ENCODE results near the gene TRAPPC3L. TPM values are rescaled to one million over a fixed set of nuclear protein-coding genes. Genes with fewer than 3 reads are reported as not detected.

The TRAPPC3L gene
- total RNA-seq, 1 donor: not detected

- peak; percentile 100 for DNase-seq (ENCODE audit: low read depth)
- H3K4me3 ChIP-seq (ENCODE audit: low read depth, low read length): no peak overlapping the region
- TF ChIP-seq, protein P1, sequence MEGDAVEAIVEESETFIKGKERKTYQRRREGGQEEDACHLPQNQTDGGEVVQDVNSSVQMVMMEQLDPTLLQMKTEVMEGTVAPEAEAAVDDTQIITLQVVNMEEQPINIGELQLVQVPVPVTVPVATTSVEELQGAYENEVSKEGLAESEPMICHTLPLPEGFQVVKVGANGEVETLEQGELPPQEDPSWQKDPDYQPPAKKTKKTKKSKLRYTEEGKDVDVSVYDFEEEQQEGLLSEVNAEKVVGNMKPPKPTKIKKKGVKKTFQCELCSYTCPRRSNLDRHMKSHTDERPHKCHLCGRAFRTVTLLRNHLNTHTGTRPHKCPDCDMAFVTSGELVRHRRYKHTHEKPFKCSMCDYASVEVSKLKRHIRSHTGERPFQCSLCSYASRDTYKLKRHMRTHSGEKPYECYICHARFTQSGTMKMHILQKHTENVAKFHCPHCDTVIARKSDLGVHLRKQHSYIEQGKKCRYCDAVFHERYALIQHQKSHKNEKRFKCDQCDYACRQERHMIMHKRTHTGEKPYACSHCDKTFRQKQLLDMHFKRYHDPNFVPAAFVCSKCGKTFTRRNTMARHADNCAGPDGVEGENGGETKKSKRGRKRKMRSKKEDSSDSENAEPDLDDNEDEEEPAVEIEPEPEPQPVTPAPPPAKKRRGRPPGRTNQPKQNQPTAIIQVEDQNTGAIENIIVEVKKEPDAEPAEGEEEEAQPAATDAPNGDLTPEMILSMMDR (IDR thresholded peaks at IDR 0.05; ENCODE audit: insufficient read depth, low read depth, low read length): no peak
These were observed 97.9 kb downstream of the TRAPPC3L start for GRCh38 chr6:116447496-116448011.

DNA sequence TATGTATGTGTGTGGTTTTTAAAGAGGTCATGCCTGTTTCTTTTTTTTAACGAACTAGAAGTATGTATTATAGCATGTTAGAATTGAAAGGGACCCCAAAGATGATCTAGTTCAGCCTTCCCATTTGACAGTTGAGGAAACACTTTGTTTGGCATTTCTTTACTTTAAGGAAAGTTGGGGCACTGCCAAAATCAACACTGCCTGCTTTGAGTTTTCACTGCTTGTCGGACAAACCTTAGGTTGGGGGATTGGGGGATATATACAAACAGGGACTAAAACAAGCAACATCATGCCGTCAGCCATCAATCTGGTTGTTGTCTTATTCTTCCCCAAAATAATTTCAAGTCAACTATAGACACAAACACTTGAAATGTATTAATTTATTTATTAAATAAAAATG lies 98.4 kb downstream of the TRAPPC3L start:
- TF ChIP-seq, protein P1 (IDR thresholded peaks at IDR 0.05; ENCODE audit: insufficient read depth, low read depth, low read length): no peak
- H3K4me3 ChIP-seq (ENCODE audit: low read depth, low read length): no peak overlapping the region
- DNase-seq (ENCODE audit: low read depth): no peak

DNA sequence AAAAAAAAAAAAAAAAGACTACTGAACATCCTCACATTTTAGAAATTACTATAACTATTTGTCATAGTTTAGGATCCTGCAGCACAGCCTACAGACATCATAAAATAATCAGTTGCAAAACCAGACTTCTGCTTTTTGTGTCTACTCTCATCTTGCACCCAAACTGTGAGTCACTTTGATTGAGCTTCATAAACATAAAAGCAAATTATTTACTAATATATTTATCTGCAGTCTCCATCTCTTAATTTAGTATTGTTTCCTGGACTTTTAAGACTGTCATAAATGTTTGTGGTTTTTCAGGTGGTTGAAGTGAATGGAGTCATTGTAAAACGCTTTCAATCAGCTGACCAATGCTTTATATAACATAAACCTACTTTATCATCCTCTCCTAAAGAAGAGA lies 99.1 kb downstream of the TRAPPC3L start:
- peak; percentile 82 for DNase-seq (ENCODE audit: low read depth)
- TF ChIP-seq, protein P1 (IDR thresholded peaks at IDR 0.05; ENCODE audit: insufficient read depth, low read depth, low read length): no peak
- H3K4me3 ChIP-seq (ENCODE audit: low read depth, low read length): no peak overlapping the region

DNA sequence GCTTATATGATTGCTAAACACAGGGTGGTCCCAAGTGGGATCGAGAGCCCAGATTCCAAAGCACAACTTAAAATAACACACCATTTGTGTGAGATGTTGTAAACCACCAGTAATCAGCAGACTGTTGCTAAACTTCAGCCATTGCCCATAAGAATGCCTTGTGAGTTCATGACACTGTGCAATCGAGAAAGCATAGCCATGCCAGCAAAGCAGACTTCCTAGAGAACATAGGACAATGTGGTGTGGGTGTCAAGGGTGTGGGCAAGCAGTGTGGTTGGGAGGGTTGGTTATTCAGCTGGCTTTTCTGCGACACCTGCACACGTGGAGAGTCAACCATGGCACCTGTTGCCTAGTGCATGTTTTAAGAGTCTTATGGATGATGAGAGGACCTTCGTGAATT lies 100.4 kb downstream of the TRAPPC3L start:
- TF ChIP-seq, protein P1 (IDR thresholded peaks at IDR 0.05; ENCODE audit: insufficient read depth, low read depth, low read length): no peak
- DNase-seq (ENCODE audit: low read depth): peak; percentile 38
- H3K4me3 ChIP-seq (ENCODE audit: low read depth, low read length): no peak overlapping the region

Other genes starting within 250 kb of the TRAPPC3L start
- gene DSE, start 174.7 kb downstream of the TRAPPC3L start, total RNA-seq: 93.3 and 111 TPM in 2 replicates
- gene CALHM6, start 84.3 kb downstream of the TRAPPC3L start, total RNA-seq: 0.32 TPM in 1 of 2 replicates, not detected in the other
- 4.7 and 7.7 TPM in 2 replicates for gene CALHM5, start 34.0 kb downstream of the TRAPPC3L start, total RNA-seq
- gene CALHM4, start 8.1 kb upstream of the TRAPPC3L start, total RNA-seq: not detected in 2 replicates
- gene RWDD1, start 25.8 kb upstream of the TRAPPC3L start, total RNA-seq: 31.9 and 45.3 TPM in 2 replicates
- under 0.01 and 0.32 TPM in 2 replicates for gene RSPH4A, start 70.8 kb upstream of the TRAPPC3L start, total RNA-seq
- gene ZUP1, start 123.1 kb upstream of the TRAPPC3L start, total RNA-seq: 13.5 and 15.5 TPM in 2 replicates
- gene KPNA5, start 135.5 kb upstream of the TRAPPC3L start, total RNA-seq: 6.1 and 7.8 TPM in 2 replicates
- 3.9 and 10.3 TPM in 2 replicates for gene FAM162B, start 220.0 kb upstream of the TRAPPC3L start, total RNA-seq